Loucy (cell line): Measurements from ENCODE around the gene TMEM258.

Experiments
- H2AFZ ChIP-seq: fragments of 200-600 bp; sonication (generic); 2 replicates; pipeline ENCODE4 v1.6.0; 2016; ENCODE audit warnings: antibody characterized with exemption, mild to moderate bottlenecking, low read length, moderate library complexity
- H3F3A ChIP-seq: fragments of 200-600 bp; 2 replicates; pipeline ENCODE4 v1.6.0; 2016; ENCODE audit warnings: antibody characterized with exemption, low read depth, mild to moderate bottlenecking
- H3K27me3 ChIP-seq: fragments of 200-600 bp; sonication (generic); 2 replicates; pipeline ENCODE4 v1.6.1; 2014; ENCODE audit warnings: low read length, mild to moderate bottlenecking; ENCODE audit not compliant: insufficient read depth, poor library complexity, severe bottlenecking
- H3K36me3 ChIP-seq: fragments of 200-600 bp; sonication (generic); 2 replicates; pipeline ENCODE4 v1.6.1; 2016; ENCODE audit warnings: low read length; ENCODE audit not compliant: insufficient read depth
- H3K4me1 ChIP-seq: fragments of 200-600 bp; sonication (generic); 2 replicates; pipeline ENCODE4 v1.5.1; 2014; ENCODE audit warnings: low read length, mild to moderate bottlenecking; ENCODE audit not compliant: insufficient read depth, poor library complexity, severe bottlenecking
- H3K4me2 ChIP-seq: fragments of 200-600 bp; sonication (generic); 2 replicates; pipeline ENCODE4 v1.6.0; 2014; ENCODE audit warnings: antibody characterized with exemption, low read length, low read depth, mild to moderate bottlenecking; ENCODE audit not compliant: poor library complexity, severe bottlenecking
- H3K4me3 ChIP-seq: fragments of 200-600 bp; sonication (generic); 2 replicates; pipeline ENCODE4 v1.5.1; 2014; ENCODE audit warnings: low read length, mild to moderate bottlenecking, mixed read lengths; ENCODE audit not compliant: poor library complexity, severe bottlenecking
- H3K79me2 ChIP-seq: fragments of 200-600 bp; sonication (generic); 2 replicates; pipeline ENCODE4 v1.6.1; 2014; ENCODE audit warnings: low read length; ENCODE audit not compliant: insufficient read depth
- H3K9ac ChIP-seq: fragments of 200-600 bp; sonication (generic); 2 replicates; pipeline ENCODE4 v1.6.0; 2014; ENCODE audit warnings: mild to moderate bottlenecking, low read depth, low read length, moderate library complexity; ENCODE audit not compliant: poor library complexity, severe bottlenecking
- H3K9me2 ChIP-seq: fragments of 200-600 bp; sonication (generic); replicated peaks from 2 replicates; pipeline ENCODE4 v1.6.1; 2016; ENCODE audit warnings: low read depth, low read length, mixed read lengths
- H3K9me3 ChIP-seq: fragments of 200-600 bp; sonication (generic); 2 replicates; pipeline ENCODE4 v1.6.1; 2014; ENCODE audit warnings: mild to moderate bottlenecking, antibody characterized with exemption, low read length, low read depth; ENCODE audit not compliant: insufficient read depth
- H4K20me1 ChIP-seq: fragments of 200-600 bp; sonication (generic); 2 replicates; pipeline ENCODE4 v1.6.0; 2014; ENCODE audit warnings: antibody characterized with exemption, low read length, mild to moderate bottlenecking; ENCODE audit not compliant: insufficient read depth, poor library complexity, severe bottlenecking
- CTCF ChIP-seq: fragments of 200-600 bp; sonication (generic); conservative IDR thresholded peaks from 2 replicates; pipeline ENCODE4 v1.5.1; 2014; ENCODE audit warnings: mild to moderate bottlenecking, antibody characterized with exemption, low read length
- EZH2phosphoT487 ChIP-seq: fragments of 200-600 bp; IDR thresholded peaks from 2 replicates; pipeline ENCODE4 v1.6.1; 2018; ENCODE audit warnings: antibody characterized with exemption, mild to moderate bottlenecking, moderate library complexity, borderline replicate concordance

Gene TMEM258

GRCh38 chr11:61814247-61814957 lies 22.0 kb upstream of the TMEM258 start:
- H3K27me3 ChIP-seq = peaks cover 14% of the 10 kb centered on the region
- peaks cover 22% of the 10 kb centered on the region for H4K20me1 ChIP-seq
- peaks cover 44% of the 10 kb centered on the region; the same call in 1 of the 2 replicates for H3K36me3 ChIP-seq
- peaks cover 23% of the 10 kb centered on the region for H3K4me1 ChIP-seq
- peak overlapping the region; percentile 93 for H3K4me3 ChIP-seq
- no peak overlapping the region for H2AFZ ChIP-seq
- no peak for TF ChIP-seq EZH2phosphoT487
- TF ChIP-seq CTCF = no peak
- peak overlapping the region; percentile 99 for H3K4me2 ChIP-seq
- H3K9me3 ChIP-seq = no peaks in the 10 kb centered on the region
- no peaks in the 10 kb centered on the region for H3K9me2 ChIP-seq
- peak overlapping the region; percentile 100 for H3K9ac ChIP-seq
- peaks cover 67% of the 10 kb centered on the region for H3K79me2 ChIP-seq
- 0 out of 2 replicates have a peak, but pooled peaks cover 9% of the 10 kb centered on the region for H3F3A ChIP-seq

GRCh38 chr11:61812736-61813411 lies 20.5 kb upstream of the TMEM258 start:
- Histone ChIP-seq H3F3A (0 out of 2 replicates have a peak, but pooled peaks cover 6% of the 10 kb centered on the region), H4K20me1 (peaks cover 22% of the 10 kb centered on the region), H3K36me3 (peaks cover 58% of the 10 kb centered on the region; the same call in 1 of the 2 replicates), H3K4me1 (peaks cover 17% of the 10 kb centered on the region), H3K9me3 (no peaks in the 10 kb centered on the region), H3K9ac (no peak overlapping the region), H2AFZ (no peak overlapping the region), H3K9me2 (no peaks in the 10 kb centered on the region), H3K4me3 (peak overlapping the region; percentile 7), H3K27me3 (peaks cover 14% of the 10 kb centered on the region), H3K79me2 (peaks cover 59% of the 10 kb centered on the region), H3K4me2 (peak overlapping the region; percentile 46)
- TF ChIP-seq CTCF = no peak
- TF ChIP-seq EZH2phosphoT487 = no peak

- no peaks in the 10 kb centered on the region for H3K9me2 ChIP-seq
- H3K4me3 ChIP-seq = no peak overlapping the region
- H4K20me1 ChIP-seq = peaks cover 22% of the 10 kb centered on the region
- H3K27me3 ChIP-seq = peaks cover 14% of the 10 kb centered on the region
- no peak overlapping the region for H3K9ac ChIP-seq
- no peak overlapping the region for H3K4me2 ChIP-seq
- H3K79me2 ChIP-seq = peaks cover 50% of the 10 kb centered on the region
- no peaks in the 10 kb centered on the region for H3F3A ChIP-seq
- peaks cover 67% of the 10 kb centered on the region; the same call in 1 of the 2 replicates for H3K36me3 ChIP-seq
- peaks cover 10% of the 10 kb centered on the region for H3K4me1 ChIP-seq
- H2AFZ ChIP-seq = no peak overlapping the region
- no peaks in the 10 kb centered on the region for H3K9me3 ChIP-seq
- TF ChIP-seq EZH2phosphoT487 (no peak), CTCF (no peak)
These were observed 19.4 kb upstream of the TMEM258 start for GRCh38 chr11:61811831-61812230.
